ENCODE measurements around the gene UPF1.

GRCh38 chr19:18844806-18845329 lies 13.1 kb downstream of the UPF1 start:
- TF ChIP-seq EZH2 (IDR thresholded peaks at IDR 0.05; ENCODE audit: borderline replicate concordance, low read length) (no peak), CTCF (conservative IDR thresholded peaks at IDR 0.05 in 1 of 2, IDR thresholded peaks at IDR 0.05 in 1 of 2; ENCODE audit: extremely low read depth in 1 of 2, insufficient read depth in 1 of 2, low read depth in 1 of 2, low read length in 2 of 2) (no peak)
